ENCODE measurements around the gene CLK3.

The CLK3 gene

GRCh38 chr15:74624020-74624602, 8.5 kb downstream of the CLK3 start:
- no peak for TF ChIP-seq TAF1 (IDR thresholded peaks at IDR 0.05; ENCODE audit: borderline replicate concordance, insufficient read depth, low read length)
- no peak for TF ChIP-seq SIN3A (IDR thresholded peaks at IDR 0.05; ENCODE audit: borderline replicate concordance, insufficient read depth, low read length)
- no peak for TF ChIP-seq POLR2AphosphoS5 (IDR thresholded peaks at IDR 0.05; ENCODE audit: low read depth, low read length)
- TF ChIP-seq FOXP2 (optimal IDR thresholded peaks at IDR 0.05; ENCODE audit: borderline replicate concordance, extremely low read depth, extremely low read length, insufficient read depth) = no peak
- no peak for TF ChIP-seq REST (IDR thresholded peaks at IDR 0.05; ENCODE audit: insufficient read depth in 1 of 2, low read depth in 2 of 2, low read length in 2 of 2)

GRCh38 chr15:74625693-74626092, 10.1 kb downstream of the CLK3 start:
- TF ChIP-seq REST (IDR thresholded peaks at IDR 0.05; ENCODE audit: insufficient read depth in 1 of 2, low read depth in 2 of 2, low read length in 2 of 2) = no peak
- TF ChIP-seq FOXP2 (optimal IDR thresholded peaks at IDR 0.05; ENCODE audit: borderline replicate concordance, extremely low read depth, extremely low read length, insufficient read depth) = no peak
- TF ChIP-seq TAF1 (IDR thresholded peaks at IDR 0.05; ENCODE audit: borderline replicate concordance, insufficient read depth, low read length) = no peak
- no peak for TF ChIP-seq POLR2AphosphoS5 (IDR thresholded peaks at IDR 0.05; ENCODE audit: low read depth, low read length)
- no peak for TF ChIP-seq SIN3A (IDR thresholded peaks at IDR 0.05; ENCODE audit: borderline replicate concordance, insufficient read depth, low read length)

GRCh38 chr15:74626336-74626735, 10.7 kb downstream of the CLK3 start:
- TF ChIP-seq TAF1 (IDR thresholded peaks at IDR 0.05; ENCODE audit: borderline replicate concordance, insufficient read depth, low read length) (no peak), REST (IDR thresholded peaks at IDR 0.05; ENCODE audit: insufficient read depth in 1 of 2, low read depth in 2 of 2, low read length in 2 of 2) (no peak), SIN3A (IDR thresholded peaks at IDR 0.05; ENCODE audit: borderline replicate concordance, insufficient read depth, low read length) (no peak), FOXP2 (optimal IDR thresholded peaks at IDR 0.05; ENCODE audit: borderline replicate concordance, extremely low read depth, extremely low read length, insufficient read depth) (no peak), POLR2AphosphoS5 (IDR thresholded peaks at IDR 0.05; ENCODE audit: low read depth, low read length) (no peak)

- no peak for TF ChIP-seq FOXP2 (optimal IDR thresholded peaks at IDR 0.05; ENCODE audit: borderline replicate concordance, extremely low read depth, extremely low read length, insufficient read depth)
- 0 out of 2 replicates have a peak, but pooled peaks have one; percentile 5 for TF ChIP-seq POLR2AphosphoS5 (IDR thresholded peaks at IDR 0.05; ENCODE audit: low read depth, low read length)
Observed at GRCh38 chr15:74626752-74627692, 11.4 kb downstream of the CLK3 start.

GRCh38 chr15:74627766-74628165, 12.1 kb downstream of the CLK3 start:
- TF ChIP-seq REST (IDR thresholded peaks at IDR 0.05; ENCODE audit: insufficient read depth in 1 of 2, low read depth in 2 of 2, low read length in 2 of 2) (no peak), POLR2AphosphoS5 (IDR thresholded peaks at IDR 0.05; ENCODE audit: low read depth, low read length) (0 out of 2 replicates have a peak, but pooled peaks have one; percentile 19)
